Esophagus (tissue), 2 donors: ENCODE data around the gene CATSPERE. TPM values are rescaled to one million over a fixed set of nuclear protein-coding genes. Genes with fewer than 3 reads are reported as not detected.

Experiments
- H3K27ac ChIP-seq, 2 donors: one replicate each; pipeline ENCODE4 v1.5.1; 2013; ENCODE audit warnings: low read depth in 2 of 2, mild to moderate bottlenecking in 2 of 2, inconsistent platforms in 1 of 2, low read length in 1 of 2, moderate library complexity in 1 of 2
- H3K27me3 ChIP-seq, 2 donors: one replicate each; pipeline ENCODE4 v1.6.1; 2013; ENCODE audit warnings: low read length in 2 of 2, control low read depth in 1 of 2, mild to moderate bottlenecking in 1 of 2; ENCODE audit not compliant: insufficient read depth in 2 of 2, control insufficient read depth in 1 of 2
- H3K36me3 ChIP-seq, 2 donors: one replicate each; pipeline ENCODE4 v1.6.1; 2013; ENCODE audit warnings: low read length in 1 of 2; ENCODE audit not compliant: control insufficient read depth in 2 of 2, insufficient read depth in 2 of 2
- H3K4me1 ChIP-seq, 2 donors: one replicate each; pipeline ENCODE4 v1.6.1; 2013; ENCODE audit warnings: low read length in 1 of 2; ENCODE audit not compliant: control insufficient read depth in 2 of 2, insufficient read depth in 2 of 2
- H3K4me3 ChIP-seq, 2 donors: one replicate each; pipeline ENCODE4 v1.5.1; 2013; ENCODE audit warnings: low read length in 2 of 2, mild to moderate bottlenecking in 2 of 2, low read depth in 1 of 2, moderate library complexity in 1 of 2
- H3K9me3 ChIP-seq, 2 donors: one replicate each; pipeline ENCODE4 v1.6.1; 2013; ENCODE audit warnings: mild to moderate bottlenecking in 2 of 2, low read depth in 1 of 2, low read length in 1 of 2, moderate library complexity in 1 of 2; ENCODE audit not compliant: control insufficient read depth in 2 of 2, insufficient read depth in 1 of 2
- WGBS, 2 donors: extraction: QIAGEN DNeasy Blood & Tissue Kit; methylation state at CpG; one replicate each; pipeline ENCODE4 v1.1.7; 2013; 5-methylcytosine and 5-hydroxymethylcytosine counted together
- polyA plus RNA-seq, 2 donors: library from polyadenylated mRNA; stranded (reverse); fragments of 200-250 nt; gene quantifications; one replicate each; pipeline ENCODE4 v1.2.3, GENCODE V29; 2013
- donor health status: healthy with polysubstance abuse.
- donor health status: Bipolar disorder and iron deficiency.

Gene CATSPERE
- polyA plus RNA-seq, 2 donors: 0.14 to 0.39 TPM

GRCh38 chr1:244639561-244639960, 178.5 kb downstream of the CATSPERE start:
- Histone ChIP-seq H3K36me3 (no peaks in the 10 kb centered on the region), H3K27ac (no peak overlapping the region)

GRCh38 chr1:244640917-244641316, 179.8 kb downstream of the CATSPERE start:
- H3K9me3 ChIP-seq: no peaks in the 10 kb centered on the region
- no peak overlapping the region for H3K27ac ChIP-seq
- H3K36me3 ChIP-seq: no peaks in the 10 kb centered on the region
- H3K4me3 ChIP-seq: no peak overlapping the region
- no peaks in the 10 kb centered on the region for H3K4me1 ChIP-seq
- WGBS, 2 donors: 84 to 89% methylated on average over 6 of the region's 6 CpGs
- H3K27me3 ChIP-seq: no peaks in the 10 kb centered on the region

More at GRCh38 chr1:244639561-244639960, 178.5 kb downstream of the CATSPERE start:
- Histone ChIP-seq H3K4me3 (no peak overlapping the region), H3K9me3 (no peaks in the 10 kb centered on the region), H3K27me3 (no peaks in the 10 kb centered on the region), H3K4me1 (no peaks in the 10 kb centered on the region)

GRCh38 chr1:244642526-244642925, 181.5 kb downstream of the CATSPERE start:
- WGBS, 2 donors: 85 to 86% methylated on average over 16 of the region's 16 CpGs
- no peaks in the 10 kb centered on the region for H3K36me3 ChIP-seq

GRCh38 chr1:244642988-244643387, 181.9 kb downstream of the CATSPERE start:
- no peaks in the 10 kb centered on the region for H3K36me3 ChIP-seq
- no peaks in the 10 kb centered on the region for H3K27me3 ChIP-seq
- H3K4me3 ChIP-seq: no peak overlapping the region
- H3K27ac ChIP-seq: no peak overlapping the region
- no peaks in the 10 kb centered on the region for H3K4me1 ChIP-seq
- WGBS, 2 donors: 90 to 92% methylated on average over 14 of the region's 14 CpGs
- no peaks in the 10 kb centered on the region for H3K9me3 ChIP-seq

More at GRCh38 chr1:244642526-244642925, 181.5 kb downstream of the CATSPERE start:
- Histone ChIP-seq H3K4me3 (no peak overlapping the region), H3K27ac (no peak overlapping the region), H3K9me3 (no peaks in the 10 kb centered on the region), H3K27me3 (no peaks in the 10 kb centered on the region), H3K4me1 (no peaks in the 10 kb centered on the region)

GRCh38 chr1:244645414-244645813, 184.3 kb downstream of the CATSPERE start:
- WGBS, 2 donors: 74 to 76% methylated on average over 6 of the region's 6 CpGs
- H3K4me3 ChIP-seq: no peak overlapping the region
- no peaks in the 10 kb centered on the region for H3K9me3 ChIP-seq
- H3K36me3 ChIP-seq: no peaks in the 10 kb centered on the region
- H3K27ac ChIP-seq: no peak overlapping the region
- H3K4me1 ChIP-seq: no peaks in the 10 kb centered on the region
- no peaks in the 10 kb centered on the region for H3K27me3 ChIP-seq

GRCh38 chr1:244645890-244646289, 184.8 kb downstream of the CATSPERE start:
- Histone ChIP-seq H3K4me3 (no peak overlapping the region), H3K27me3 (no peaks in the 10 kb centered on the region), H3K27ac (no peak overlapping the region), H3K4me1 (no peaks in the 10 kb centered on the region), H3K36me3 (no peaks in the 10 kb centered on the region), H3K9me3 (no peaks in the 10 kb centered on the region)
- 73 to 76% methylated on average over 6 of the region's 6 CpGs for WGBS, 2 donors

- no peaks in the 10 kb centered on the region for H3K36me3 ChIP-seq
- WGBS, 2 donors: 78 to 79% methylated on average over 6 of the region's 6 CpGs
- H3K27ac ChIP-seq: no peak overlapping the region
- H3K9me3 ChIP-seq: no peaks in the 10 kb centered on the region
- no peaks in the 10 kb centered on the region for H3K27me3 ChIP-seq
- no peak overlapping the region for H3K4me3 ChIP-seq
- no peaks in the 10 kb centered on the region for H3K4me1 ChIP-seq
Measured at GRCh38 chr1:244647819-244648218, 186.7 kb downstream of the CATSPERE start.

- Histone ChIP-seq H3K9me3 (no peaks in the 10 kb centered on the region), H3K27me3 (no peaks in the 10 kb centered on the region), H3K27ac (peak overlapping the region; percentile 36 to 72), H3K36me3 (no peaks in the 10 kb centered on the region), H3K4me3 (peak overlapping the region; percentile 44 to 57), H3K4me1 (no peaks in the 10 kb centered on the region)
- 33 to 35% methylated on average over 15 of the region's 15 CpGs for WGBS, 2 donors
Measured at GRCh38 chr1:244651956-244652622, 191.0 kb downstream of the CATSPERE start.

- no peaks in the 10 kb centered on the region for H3K4me1 ChIP-seq
- H3K4me3 ChIP-seq: peak within 1 kb of the TSS; percentile 63 to 81
- H3K27ac ChIP-seq: peak within 1 kb of the TSS; percentile 90 to 95
- 1% methylated on average over 67 to 81 of the region's 81 CpGs for WGBS, 2 donors
- H3K9me3 ChIP-seq: no peaks in the 10 kb centered on the region
- no peaks in the 10 kb centered on the region for H3K27me3 ChIP-seq
- H3K36me3 ChIP-seq: no peaks in the 10 kb centered on the region
Measured at GRCh38 chr1:244652623-244653438, 191.8 kb downstream of the CATSPERE start, which contains the start of gene DESI2. TSS of gene DESI2 (plus strand) at chr1:244653126. CDS start at chr1:244653314, 188 bp downstream.
